IMR-90 (cell line): ENCODE data around the gene GMPPB.
"Not testable (repeated sequence)": the region's sequence is repeated elsewhere in the genome, so short reads cannot be mapped to it uniquely, and the experiment has no call there.

ENCODE experiments used
- BHLHE40 ChIP-seq: fragments of 150-350 bp; IDR thresholded peaks from 2 replicates; pipeline ENCODE4 v1.6.1; 2016; ENCODE audit warnings: mild to moderate bottlenecking, low read depth, low read length
- CHD1 ChIP-seq: IDR thresholded peaks from 2 replicates; pipeline ENCODE4 v1.6.1; 2012; ENCODE audit warnings: low read depth, low read length, improper control_type of control experiment
- FOS ChIP-seq: fragments of 150-350 bp; IDR thresholded peaks from 2 replicates; pipeline ENCODE4 v1.6.1; 2016; ENCODE audit warnings: low read depth, low read length
- NFE2L2 ChIP-seq: fragments of 150-350 bp; IDR thresholded peaks from 2 replicates; pipeline ENCODE4 v1.6.1; 2016; ENCODE audit warnings: low read depth, mild to moderate bottlenecking, low read length
- POLR2A ChIP-seq: IDR thresholded peaks from 2 replicates; pipeline ENCODE4 v1.6.1; 2012; ENCODE audit warnings: mild to moderate bottlenecking, low read depth, low read length
- RAD21 ChIP-seq: IDR thresholded peaks from 2 replicates; pipeline ENCODE4 v1.6.1; 2012; ENCODE audit warnings: low read length, improper control_type of control experiment
- RFX5 ChIP-seq: IDR thresholded peaks from 2 replicates; pipeline ENCODE4 v1.8.0; 2012; ENCODE audit warnings: low read depth, mild to moderate bottlenecking, low read length, moderate library complexity
- TF ChIP-seq, protein P1 (sequence below): conservative IDR thresholded peaks from 2 replicates; pipeline ENCODE4 v1.5.1; 2012; ENCODE audit warnings: mild to moderate bottlenecking, low read depth, low read length, improper control_type of control experiment
- TF ChIP-seq, protein P2 (sequence below): fragments of 150-350 bp; IDR thresholded peaks from 2 replicates; pipeline ENCODE4 v1.6.1; 2017; ENCODE audit warnings: mild to moderate bottlenecking, antibody characterized with exemption, low read length, low read depth

DNA sequence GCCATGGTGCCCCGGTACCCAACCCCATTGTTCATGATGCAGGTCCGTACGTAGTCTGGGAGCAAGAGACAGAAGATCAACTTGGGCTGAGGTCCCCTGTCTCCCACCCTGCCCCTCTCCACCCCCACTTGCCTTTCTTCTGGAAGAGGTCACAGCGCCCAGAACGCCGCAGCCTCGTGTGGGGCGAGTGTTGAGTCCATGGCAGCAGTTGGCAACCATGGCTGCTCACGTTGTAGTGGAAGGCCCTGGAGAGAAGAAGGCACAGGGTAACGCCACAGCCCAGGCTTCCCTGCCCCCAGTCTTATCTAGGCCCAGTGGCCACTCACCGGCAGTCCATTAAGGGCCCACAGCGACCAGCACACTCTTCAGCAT is 36.3 kb downstream of the GMPPB start:
- TF ChIP-seq RAD21, CHD1, POLR2A, BHLHE40, RFX5, FOS, NFE2L2: not testable (repeated sequence)
- TF ChIP-seq, protein P1, sequence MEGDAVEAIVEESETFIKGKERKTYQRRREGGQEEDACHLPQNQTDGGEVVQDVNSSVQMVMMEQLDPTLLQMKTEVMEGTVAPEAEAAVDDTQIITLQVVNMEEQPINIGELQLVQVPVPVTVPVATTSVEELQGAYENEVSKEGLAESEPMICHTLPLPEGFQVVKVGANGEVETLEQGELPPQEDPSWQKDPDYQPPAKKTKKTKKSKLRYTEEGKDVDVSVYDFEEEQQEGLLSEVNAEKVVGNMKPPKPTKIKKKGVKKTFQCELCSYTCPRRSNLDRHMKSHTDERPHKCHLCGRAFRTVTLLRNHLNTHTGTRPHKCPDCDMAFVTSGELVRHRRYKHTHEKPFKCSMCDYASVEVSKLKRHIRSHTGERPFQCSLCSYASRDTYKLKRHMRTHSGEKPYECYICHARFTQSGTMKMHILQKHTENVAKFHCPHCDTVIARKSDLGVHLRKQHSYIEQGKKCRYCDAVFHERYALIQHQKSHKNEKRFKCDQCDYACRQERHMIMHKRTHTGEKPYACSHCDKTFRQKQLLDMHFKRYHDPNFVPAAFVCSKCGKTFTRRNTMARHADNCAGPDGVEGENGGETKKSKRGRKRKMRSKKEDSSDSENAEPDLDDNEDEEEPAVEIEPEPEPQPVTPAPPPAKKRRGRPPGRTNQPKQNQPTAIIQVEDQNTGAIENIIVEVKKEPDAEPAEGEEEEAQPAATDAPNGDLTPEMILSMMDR = not testable (repeated sequence)
- TF ChIP-seq, protein P2, sequence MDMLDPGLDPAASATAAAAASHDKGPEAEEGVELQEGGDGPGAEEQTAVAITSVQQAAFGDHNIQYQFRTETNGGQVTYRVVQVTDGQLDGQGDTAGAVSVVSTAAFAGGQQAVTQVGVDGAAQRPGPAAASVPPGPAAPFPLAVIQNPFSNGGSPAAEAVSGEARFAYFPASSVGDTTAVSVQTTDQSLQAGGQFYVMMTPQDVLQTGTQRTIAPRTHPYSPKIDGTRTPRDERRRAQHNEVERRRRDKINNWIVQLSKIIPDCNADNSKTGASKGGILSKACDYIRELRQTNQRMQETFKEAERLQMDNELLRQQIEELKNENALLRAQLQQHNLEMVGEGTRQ = not testable (repeated sequence)
